Measurements from ENCODE around the gene ZCCHC14. TPM values are rescaled to one million over a fixed set of nuclear protein-coding genes. Genes with fewer than 3 reads are reported as not detected.
"Not testable (repeated sequence)": the region's sequence is repeated elsewhere in the genome, so short reads cannot be mapped to it uniquely, and the experiment has no call there.

The ZCCHC14 gene
- total RNA-seq, 2 experiments from 2014 or later, result 16.4 to 18.3 TPM

DNA sequence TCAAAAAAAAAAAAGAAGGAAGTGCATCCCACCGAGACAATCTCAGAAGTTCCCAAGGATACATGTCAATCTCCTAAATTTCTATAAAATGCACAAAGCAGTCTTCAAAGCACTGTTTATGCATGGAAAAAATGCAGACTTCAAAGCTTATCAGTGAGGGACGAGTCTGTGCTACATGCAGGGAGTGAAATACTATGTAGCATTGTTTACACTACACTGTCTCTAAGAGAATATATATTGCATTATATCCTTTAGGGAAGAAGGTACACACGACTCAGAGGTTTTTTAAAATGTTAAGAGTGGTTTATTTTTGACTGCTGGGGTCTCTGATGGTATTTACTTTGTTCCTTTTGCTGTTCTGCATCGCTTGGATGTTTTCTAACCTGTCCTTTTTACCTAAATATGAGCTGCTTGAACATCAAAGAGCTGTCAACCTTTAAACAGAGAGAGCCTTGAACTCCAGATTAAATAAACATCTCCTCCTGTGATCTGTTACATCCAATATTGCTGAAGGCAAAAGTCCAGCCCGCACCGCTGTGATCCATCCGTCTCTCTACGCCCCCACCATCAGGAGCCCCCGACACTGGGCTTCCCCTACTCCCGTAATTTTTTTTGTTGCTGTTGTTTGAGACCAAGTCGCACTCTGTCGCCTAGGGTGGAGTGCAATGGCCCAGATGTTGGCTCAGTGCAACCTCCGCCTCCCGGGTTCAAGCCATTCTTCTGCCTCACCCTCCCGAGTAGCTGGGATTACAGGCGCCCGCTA is 110.6 kb downstream of the ZCCHC14 start:
- peak overlapping the region; percentile 90 for H3K27ac Mint-ChIP-seq
- H3K36me3 Mint-ChIP-seq (ENCODE audit: low read depth), result peaks cover 15% of the 10 kb centered on the region

DNA sequence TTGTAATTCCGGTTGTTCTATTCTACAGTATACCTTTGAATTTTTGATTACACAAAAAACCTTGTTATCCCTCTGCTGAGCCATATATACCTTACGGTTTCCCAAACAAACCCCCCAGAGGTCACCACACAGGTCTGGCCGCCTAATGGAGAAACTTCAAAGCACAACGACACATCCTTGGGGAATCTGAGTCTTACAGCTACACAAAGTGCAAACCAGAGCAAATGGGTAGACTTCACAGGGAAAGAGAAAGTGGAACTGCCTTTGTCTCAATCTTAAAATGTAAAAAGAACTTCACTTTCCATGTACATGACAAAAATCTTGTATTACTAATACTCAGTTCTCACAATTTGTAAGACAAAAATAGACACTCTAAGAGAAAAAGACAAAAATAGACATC is 111.9 kb downstream of the ZCCHC14 start:
- peak in 1 of 14 experiments; percentile 27 for DNase-seq
- CTCF ChIA-PET, result interaction anchor here (3.3 kb wide), 1 partner anchor 63 kb away, joined by 11 read pairs; the partner anchor contains the start of gene C16orf95
- Histone ChIP-seq H3K36me3 (ENCODE audit: insufficient read depth, low read length) (peaks cover 6% of the 10 kb centered on the region), H3K27me3 (ENCODE audit: control insufficient read depth in 1 of 2, insufficient read depth in 2 of 2, low read length in 2 of 2) (no peaks in the 10 kb centered on the region), H3K27ac (ENCODE audit: low read depth in 1 of 2, low read length in 2 of 2) (no peak overlapping the region), H3K4me3 (ENCODE audit: low read length) (peak overlapping the region; percentile 1), H3K4me1 (ENCODE audit: insufficient read depth, low read length) (peaks cover 56% of the 10 kb centered on the region), H3K9me3 (ENCODE audit: control insufficient read depth in 1 of 2, insufficient read depth in 1 of 2, low read length in 2 of 2) (no peaks in the 10 kb centered on the region)
- H3K9me3 Mint-ChIP-seq, result no peaks in the 10 kb centered on the region
- H3K4me3 Mint-ChIP-seq, result peak overlapping the region; percentile 93
- TF ChIP-seq, protein P1, sequence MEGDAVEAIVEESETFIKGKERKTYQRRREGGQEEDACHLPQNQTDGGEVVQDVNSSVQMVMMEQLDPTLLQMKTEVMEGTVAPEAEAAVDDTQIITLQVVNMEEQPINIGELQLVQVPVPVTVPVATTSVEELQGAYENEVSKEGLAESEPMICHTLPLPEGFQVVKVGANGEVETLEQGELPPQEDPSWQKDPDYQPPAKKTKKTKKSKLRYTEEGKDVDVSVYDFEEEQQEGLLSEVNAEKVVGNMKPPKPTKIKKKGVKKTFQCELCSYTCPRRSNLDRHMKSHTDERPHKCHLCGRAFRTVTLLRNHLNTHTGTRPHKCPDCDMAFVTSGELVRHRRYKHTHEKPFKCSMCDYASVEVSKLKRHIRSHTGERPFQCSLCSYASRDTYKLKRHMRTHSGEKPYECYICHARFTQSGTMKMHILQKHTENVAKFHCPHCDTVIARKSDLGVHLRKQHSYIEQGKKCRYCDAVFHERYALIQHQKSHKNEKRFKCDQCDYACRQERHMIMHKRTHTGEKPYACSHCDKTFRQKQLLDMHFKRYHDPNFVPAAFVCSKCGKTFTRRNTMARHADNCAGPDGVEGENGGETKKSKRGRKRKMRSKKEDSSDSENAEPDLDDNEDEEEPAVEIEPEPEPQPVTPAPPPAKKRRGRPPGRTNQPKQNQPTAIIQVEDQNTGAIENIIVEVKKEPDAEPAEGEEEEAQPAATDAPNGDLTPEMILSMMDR (IDR thresholded peaks at IDR 0.05), result no peak
- peak overlapping the region; percentile 84 for H3K27ac Mint-ChIP-seq
- ATAC-seq (ENCODE audit: poor library complexity), result no peak
- intact Hi-C loops (cut with DNase I, micrococcal nuclease), result loop anchor here in 1 of 2 experiments (2.0 to 10.0 kb wide), 3 partner anchors 64 to 1074 kb away; partner anchors contain the start of genes C16orf95, SLC7A5 and ZFPM1
- H3K36me3 Mint-ChIP-seq (ENCODE audit: low read depth), result peaks cover 29% of the 10 kb centered on the region
- peaks cover 59% of the 10 kb centered on the region for H3K4me1 Mint-ChIP-seq (ENCODE audit: low read depth)
- POLR2A ChIA-PET, result interaction anchor here (0.7 to 4.2 kb wide), 3 partner anchors 13 to 385 kb away, joined by 3 to 99 read pairs (median 3); partner anchors contain the start of genes C16orf95, KLHDC4 and MAP1LC3B
- H3K27me3 Mint-ChIP-seq, result peaks cover 4% of the 10 kb centered on the region

More for the DNA sequence above, 110.6 kb downstream of the ZCCHC14 start:
- CTCF ChIA-PET, result interaction anchor here (1.2 to 3.5 kb wide), 3 partner anchors 12 to 64 kb away, joined by 3 to 36 read pairs (median 11); partner anchors contain the start of gene C16orf95
- Histone ChIP-seq H3K27ac (ENCODE audit: low read depth in 1 of 2, low read length in 2 of 2) (no peak overlapping the region), H3K36me3 (ENCODE audit: insufficient read depth, low read length) (peaks cover 6% of the 10 kb centered on the region), H3K27me3 (ENCODE audit: control insufficient read depth in 1 of 2, insufficient read depth in 2 of 2, low read length in 2 of 2) (no peaks in the 10 kb centered on the region), H3K4me3 (ENCODE audit: low read length) (peak overlapping the region; percentile 63), H3K4me1 (ENCODE audit: insufficient read depth, low read length) (peaks cover 57% of the 10 kb centered on the region), H3K9me3 (ENCODE audit: control insufficient read depth in 1 of 2, insufficient read depth in 1 of 2, low read length in 2 of 2) (no peaks in the 10 kb centered on the region)
- POLR2A ChIA-PET, result interaction anchor here (1.0 to 4.2 kb wide), 4 partner anchors 11 to 64 kb away, joined by 3 to 99 read pairs (median 25); partner anchors contain the start of genes C16orf95 and MAP1LC3B
- DNase-seq (peak in 2 of 14 experiments; percentile 17 to 37), ATAC-seq (ENCODE audit: poor library complexity) (no peak)
- intact Hi-C loops (cut with DNase I, micrococcal nuclease), result loop anchor here in 1 of 2 experiments (10.0 kb wide), 2 partner anchors 483 to 1073 kb away; partner anchors contain the start of genes SLC7A5 and ZFPM1
- Mint-ChIP-seq H3K4me3 (peak overlapping the region; percentile 93), H3K4me1 (ENCODE audit: low read depth) (peaks cover 58% of the 10 kb centered on the region), H3K9me3 (no peaks in the 10 kb centered on the region), H3K27me3 (peaks cover 4% of the 10 kb centered on the region)
- TF ChIP-seq, protein P1 (IDR thresholded peaks at IDR 0.05), result no peak

DNA sequence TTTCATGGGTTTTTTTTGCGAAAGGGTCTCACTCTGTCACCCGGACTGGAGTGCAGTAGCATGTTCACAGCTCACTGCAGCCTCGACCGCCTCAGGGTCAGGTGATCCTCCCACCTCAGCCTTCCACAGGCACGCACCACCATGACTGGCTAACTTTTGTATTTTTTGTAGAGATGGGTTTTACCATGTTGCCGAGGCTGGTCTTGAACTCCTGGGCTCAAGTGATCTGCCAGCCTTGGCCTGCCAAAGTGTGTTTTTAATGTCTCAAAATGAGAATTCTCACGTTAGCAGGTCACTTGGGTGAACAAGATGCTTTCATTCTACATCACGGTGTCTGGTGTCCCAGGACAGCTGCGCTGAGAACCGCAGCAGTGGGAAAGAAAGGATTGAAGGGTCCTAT is 112.4 kb downstream of the ZCCHC14 start:
- H3K4me1 Mint-ChIP-seq (ENCODE audit: low read depth), result peaks cover 59% of the 10 kb centered on the region
- POLR2A ChIA-PET, result no interaction called here

DNA sequence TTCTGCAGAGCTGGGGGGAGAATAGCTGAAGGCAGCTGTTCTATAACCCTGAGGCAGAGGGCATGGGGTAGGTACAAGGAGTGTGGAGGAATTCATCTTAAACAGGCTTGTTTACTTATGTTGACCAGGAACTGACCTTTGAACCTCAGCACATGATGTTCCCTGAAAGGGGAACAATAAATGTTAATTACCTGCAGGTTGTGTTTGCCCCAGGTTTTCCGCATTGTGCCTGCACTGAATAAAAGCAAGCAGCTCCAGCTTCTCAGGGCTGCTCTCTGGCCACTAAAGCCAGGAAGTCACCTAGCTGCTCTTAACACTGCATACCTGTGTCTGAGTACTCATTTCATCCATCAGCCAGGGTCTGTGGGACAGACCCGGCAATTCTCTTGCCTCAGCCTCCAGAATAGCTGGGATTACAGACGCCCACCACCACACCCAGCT is 113.5 kb downstream of the ZCCHC14 start:
- H3K9me3 Mint-ChIP-seq; H3K27ac Mint-ChIP-seq; H3K27me3 Mint-ChIP-seq; intact Hi-C loops (cut with DNase I, micrococcal nuclease); DNase-seq; H3K9me3 ChIP-seq (ENCODE audit: control insufficient read depth in 1 of 2, insufficient read depth in 1 of 2, low read length in 2 of 2); H3K36me3 ChIP-seq (ENCODE audit: insufficient read depth, low read length); H3K27me3 ChIP-seq (ENCODE audit: control insufficient read depth in 1 of 2, insufficient read depth in 2 of 2, low read length in 2 of 2); POLR2A ChIA-PET; H3K4me3 ChIP-seq (ENCODE audit: low read length); H3K27ac ChIP-seq (ENCODE audit: low read depth in 1 of 2, low read length in 2 of 2); ATAC-seq (ENCODE audit: poor library complexity); CTCF ChIA-PET: not testable (repeated sequence)
- Mint-ChIP-seq H3K4me3 (peak overlapping the region; percentile 25), H3K4me1 (ENCODE audit: low read depth) (peaks cover 59% of the 10 kb centered on the region), H3K36me3 (ENCODE audit: low read depth) (peaks cover 33% of the 10 kb centered on the region)
- peaks cover 48% of the 10 kb centered on the region for H3K4me1 ChIP-seq (ENCODE audit: insufficient read depth, low read length)

More for the DNA sequence above, 112.4 kb downstream of the ZCCHC14 start:
- H3K27ac ChIP-seq (ENCODE audit: low read depth in 1 of 2, low read length in 2 of 2), result no peak overlapping the region
- intact Hi-C loops (cut with DNase I, micrococcal nuclease), result loop anchor here in 1 of 2 experiments (2.0 to 10.0 kb wide), 3 partner anchors 64 to 1074 kb away; partner anchors contain the start of genes C16orf95, SLC7A5 and ZFPM1
- H3K27me3 ChIP-seq (ENCODE audit: control insufficient read depth in 1 of 2, insufficient read depth in 2 of 2, low read length in 2 of 2), result no peaks in the 10 kb centered on the region
- ATAC-seq (ENCODE audit: poor library complexity), result no peak
- no peaks in the 10 kb centered on the region for H3K9me3 ChIP-seq (ENCODE audit: control insufficient read depth in 1 of 2, insufficient read depth in 1 of 2, low read length in 2 of 2)
- TF ChIP-seq, protein P1 (IDR thresholded peaks at IDR 0.05), result no peak
- Mint-ChIP-seq H3K27ac (peak overlapping the region; percentile 84), H3K36me3 (ENCODE audit: low read depth) (peaks cover 33% of the 10 kb centered on the region), H3K27me3 (peaks cover 4% of the 10 kb centered on the region), H3K4me3 (peak overlapping the region; percentile 93), H3K9me3 (no peaks in the 10 kb centered on the region)
- H3K4me1 ChIP-seq (ENCODE audit: insufficient read depth, low read length), result peaks cover 55% of the 10 kb centered on the region
- H3K36me3 ChIP-seq (ENCODE audit: insufficient read depth, low read length), result peaks cover 6% of the 10 kb centered on the region
- DNase-seq, result no peak
- H3K4me3 ChIP-seq (ENCODE audit: low read length), result no peak overlapping the region
- CTCF ChIA-PET, result no interaction called here

Measured in CD4-positive, alpha-beta T cell (primary cell).